ENCODE results near the gene ABHD1.
"Not testable (repeated sequence)": the region's sequence is repeated elsewhere in the genome, so short reads cannot be mapped to it uniquely, and the experiment has no call there.

Gene ABHD1

DNA sequence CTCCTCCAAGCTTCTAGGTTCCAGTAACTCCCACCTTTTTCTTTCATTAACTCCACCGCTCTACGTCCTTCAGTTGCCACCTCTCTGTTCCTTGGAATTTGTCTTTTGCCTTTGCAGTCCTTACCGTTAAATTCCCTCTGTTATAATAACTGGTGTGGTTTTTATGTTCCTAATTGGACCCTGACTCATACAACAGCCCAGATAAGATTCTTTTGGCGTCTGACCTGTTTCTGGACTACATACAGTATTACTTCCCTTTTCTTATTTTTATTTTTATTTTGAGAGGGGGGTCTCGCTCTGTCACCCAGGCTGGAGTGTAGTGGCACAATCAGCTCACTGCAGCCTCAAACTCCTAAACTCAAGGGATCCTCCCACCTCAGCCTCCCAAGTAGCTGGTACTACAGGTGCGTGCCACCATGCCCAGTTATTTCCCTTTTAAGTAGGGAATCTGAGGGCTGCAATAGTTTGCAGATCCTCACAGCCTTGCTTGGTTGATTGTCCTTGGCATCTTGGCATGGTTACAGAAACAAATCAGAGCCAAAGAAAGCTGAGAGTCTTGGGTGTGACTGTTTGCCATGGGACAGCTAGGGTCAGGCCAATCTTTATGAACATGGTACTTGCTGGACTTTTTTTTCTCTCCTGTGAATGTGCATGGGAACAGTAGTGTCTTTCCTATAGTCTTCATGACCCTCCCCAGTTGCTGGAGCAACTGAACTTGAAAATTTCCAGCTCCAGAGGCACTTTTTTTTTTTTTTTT is 47.1 kb downstream of the ABHD1 start:
- no peak for DNase-seq (ENCODE audit: low read depth)

DNA sequence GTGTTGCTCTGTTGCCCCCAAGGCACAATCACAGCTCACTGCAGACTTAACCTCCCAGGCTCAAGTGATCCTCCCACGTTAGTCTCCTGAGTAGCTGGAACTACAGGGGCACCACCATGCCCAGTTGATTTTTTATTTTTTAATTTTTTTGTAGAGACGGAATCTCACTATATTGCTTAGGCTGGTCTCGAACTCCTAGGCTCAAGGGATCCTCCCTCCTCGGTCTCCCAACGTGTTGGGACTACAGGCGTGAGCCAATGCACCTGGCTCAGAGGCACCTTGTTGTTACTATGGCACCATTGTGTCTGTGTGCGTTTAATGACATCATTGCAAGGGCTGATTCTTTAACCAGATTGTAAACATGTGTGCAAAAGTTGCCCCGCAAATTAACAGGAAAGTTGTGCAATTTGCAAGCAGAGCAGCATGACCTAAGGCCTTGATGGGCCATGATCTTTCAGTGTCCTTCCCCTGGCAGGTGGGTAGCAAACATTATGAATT is 47.8 kb downstream of the ABHD1 start:
- no peak for DNase-seq (ENCODE audit: low read depth)

DNA sequence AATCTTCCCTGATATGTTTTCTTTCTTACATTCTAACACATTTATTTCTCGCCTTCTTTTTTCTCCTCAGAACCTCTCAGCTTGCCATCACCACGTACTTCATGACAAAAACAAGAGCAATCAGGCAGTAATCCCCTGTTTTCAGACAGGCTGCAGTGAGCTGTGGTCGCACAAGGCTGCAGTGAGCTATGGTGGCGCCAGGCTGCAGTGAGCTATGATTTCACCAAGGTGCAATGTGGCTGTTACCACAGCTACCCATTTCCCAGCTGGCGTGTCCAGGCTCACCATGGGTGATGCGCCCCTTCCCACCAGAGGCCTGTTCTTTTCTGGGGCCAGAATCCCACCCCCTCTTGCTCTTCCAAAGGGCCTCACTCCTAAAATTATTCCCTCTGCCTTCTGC is 51.0 kb downstream of the ABHD1 start:
- DNase-seq (ENCODE audit: low read depth) = no peak

DNA sequence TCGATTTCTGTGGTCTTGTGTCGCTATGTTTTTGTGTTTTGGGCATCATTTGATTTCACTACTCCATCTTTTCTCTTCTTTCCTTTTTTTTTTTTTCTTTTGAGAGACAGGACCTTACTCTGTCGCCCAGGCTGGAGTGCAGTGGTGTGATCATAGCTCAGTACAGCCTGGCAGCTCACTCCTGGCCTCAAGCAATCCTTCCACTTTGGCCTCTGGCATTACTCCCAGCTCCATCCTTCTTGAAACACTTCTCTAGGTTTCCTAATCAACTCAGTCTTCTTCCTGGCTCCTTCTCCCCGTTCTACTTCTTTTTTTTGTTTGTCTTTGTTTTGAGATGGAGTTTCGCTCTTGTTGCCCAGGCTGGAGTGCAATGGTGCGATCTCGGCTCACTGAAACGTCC is 51.7 kb downstream of the ABHD1 start:
- no peak for DNase-seq (ENCODE audit: low read depth)

DNA sequence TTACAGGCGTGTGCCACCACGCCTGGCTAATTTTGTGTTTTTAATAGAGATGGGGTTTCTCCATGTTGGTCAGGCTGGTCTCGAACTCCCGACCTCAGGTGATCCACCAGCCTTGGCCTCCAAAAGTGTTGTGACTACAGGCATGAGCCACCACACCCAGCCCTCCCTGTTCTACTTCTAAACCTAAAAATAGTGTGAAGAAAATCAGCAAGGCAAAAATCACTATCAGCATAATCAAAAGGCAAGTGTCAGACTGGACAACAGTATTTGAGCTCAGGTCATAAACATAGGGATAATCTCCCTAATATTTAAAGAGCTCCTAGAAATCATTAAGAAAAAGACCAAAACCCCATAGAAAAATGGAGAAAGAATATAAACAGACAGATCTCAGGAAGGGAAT is 52.2 kb downstream of the ABHD1 start:
- DNase-seq (ENCODE audit: low read depth) = not testable (repeated sequence)

DNA sequence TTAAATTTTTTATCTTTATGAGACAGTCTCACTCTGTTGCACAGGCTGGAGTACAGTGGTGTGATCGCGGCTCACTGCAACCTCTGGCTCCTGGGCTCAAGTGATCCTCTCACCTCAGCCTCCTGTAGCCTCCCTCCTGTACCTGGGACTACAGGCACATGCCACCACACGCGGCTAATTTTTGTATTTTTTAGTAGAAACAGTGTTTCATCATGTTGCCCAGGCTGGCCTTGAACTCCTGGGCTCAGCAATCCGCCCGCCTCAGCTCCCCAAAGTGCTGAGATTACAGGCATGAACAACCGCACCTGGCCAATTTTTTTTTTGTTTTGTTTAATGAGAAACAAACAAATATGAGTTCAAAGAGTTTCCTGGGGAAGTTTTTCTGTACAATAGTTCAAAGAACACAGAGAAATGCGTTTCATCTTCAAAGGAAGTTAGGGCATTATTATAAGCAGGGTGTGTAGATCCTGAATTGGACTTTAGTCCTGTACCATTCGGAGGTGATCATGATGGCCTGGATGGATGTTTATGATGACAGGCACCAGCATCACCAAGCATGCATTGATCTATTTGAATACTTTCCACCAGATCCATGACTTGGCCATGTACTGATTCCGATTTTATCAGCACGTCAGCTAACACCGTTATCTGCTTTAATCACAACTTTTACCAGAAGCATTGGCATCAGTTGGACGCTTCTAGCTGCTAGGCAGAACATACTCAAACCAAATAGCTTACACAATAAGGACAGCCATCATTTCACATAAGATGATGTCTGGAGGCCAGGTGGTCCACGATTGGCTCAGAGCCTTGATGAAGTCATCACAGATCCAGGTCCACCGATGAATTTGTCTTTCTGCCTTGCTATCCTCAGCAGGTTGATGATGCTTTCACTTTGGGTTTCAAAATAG is 54.1 kb downstream of the ABHD1 start:
- no peak for DNase-seq (ENCODE audit: low read depth)

DNA sequence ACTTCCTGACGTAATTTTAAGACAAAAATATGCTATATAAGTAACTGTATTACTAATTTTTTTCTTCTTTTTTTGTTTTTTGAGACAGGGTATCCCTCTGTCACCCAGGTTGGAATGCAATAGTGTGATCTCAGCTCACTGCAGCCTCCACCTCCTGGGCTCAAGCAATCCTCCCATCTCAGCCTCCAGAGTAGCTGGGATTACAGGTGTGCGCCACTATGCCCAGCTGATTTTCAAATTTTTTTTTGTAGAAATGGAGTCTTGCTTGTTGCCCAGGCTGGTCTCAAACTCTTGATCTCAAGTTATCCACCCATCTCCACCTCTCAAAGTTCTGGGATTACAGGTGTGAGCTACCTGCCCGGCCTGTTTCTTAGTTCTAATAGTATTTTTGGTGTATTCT is 54.9 kb downstream of the ABHD1 start:
- no peak for DNase-seq (ENCODE audit: low read depth)

DNA sequence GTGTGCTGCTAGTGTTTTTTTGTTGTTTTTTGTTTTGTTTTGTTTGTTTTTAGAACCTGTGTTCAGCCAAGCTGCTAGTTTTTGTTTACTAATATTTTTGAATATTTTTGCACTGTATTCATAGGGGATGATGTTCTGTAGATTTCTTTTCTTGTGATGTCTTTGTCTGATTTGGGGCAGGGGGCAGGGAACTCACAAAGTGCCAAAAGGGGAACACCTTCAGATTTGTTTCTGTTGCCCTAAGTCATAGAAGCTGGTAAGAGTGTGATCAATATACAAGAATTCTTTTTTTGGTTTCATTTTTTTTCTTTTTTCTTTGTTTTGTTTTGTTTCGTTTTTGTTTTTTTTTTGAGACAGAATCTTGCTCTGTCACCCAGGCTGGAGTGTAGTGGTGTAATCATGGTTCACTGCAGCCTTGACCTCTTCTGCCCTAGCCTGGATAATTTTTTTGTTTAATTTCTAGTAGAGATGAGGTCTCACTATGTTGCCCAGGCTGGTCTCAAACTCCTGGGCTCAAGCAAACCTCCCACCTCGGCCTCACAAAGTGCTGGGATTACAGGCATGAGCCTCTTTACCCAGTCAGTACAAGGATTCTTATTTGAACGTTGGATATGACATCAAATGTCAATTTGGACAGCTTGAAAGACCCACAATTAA is 55.9 kb downstream of the ABHD1 start:
- no peak for DNase-seq (ENCODE audit: low read depth)
